K562 (cell line): Measurements from ENCODE around the gene INSR. TPM values are rescaled to one million over a fixed set of nuclear protein-coding genes. Genes with fewer than 3 reads are reported as not detected.

Source experiments
- ATAC-seq: fragments of 200-7000 bp; cut with Tn5 transposase; 3 replicates; pipeline ENCODE4 v1.9.1; 2020; ENCODE audit warnings: moderate library complexity
- BruUV-seq: library from RNA; stranded (reverse); fragments of 400-500 nt; replicated peaks from 2 replicates; lab custom pipeline; 2021; lab: Mats Ljungman, UMichigan
- CTCF ChIA-PET: fragments of 300-600 bp; formaldehyde crosslinking; extraction: SDS; loops from one replicate; lab custom pipeline; 2021; ENCODE audit warnings: low intra/inter-chr PET ratio; lab: Yijun Ruan, JAX
- POLR2A ChIA-PET: fragments of 300-600, 350-650 bp; sonication (Branson Sonifier 250); formaldehyde crosslinking; extraction: SDS; loops from one replicate; lab custom pipeline; 2021; ENCODE audit warnings: antibody characterized with exemption, inconsistent platforms; lab: Yijun Ruan, JAX
- DNase-seq, 4 experiments: peaks; one replicate each; pipeline versions ENCODE4 v3.0.0 to v3.0.0-alpha.2; 2011 to 2018; ENCODE audit warnings: low spot score in 3 of 4, mixed read lengths in 3 of 4; ENCODE audit errors: extremely low read depth in 1 of 4
- FAIRE-seq: peaks from 2 replicates; lab custom pipeline; 2011; peaks lifted over from hg19 to GRCh38; lab: Jason Lieb, UNC
- H2AFZ ChIP-seq: 2 replicates; pipeline ENCODE4 v1.6.0; 2011; ENCODE audit warnings: low read depth, low read length, control low read depth, inconsistent platforms
- H3K27ac ChIP-seq: fragments of 200-600 bp; 3 replicates; pipeline ENCODE4 v1.8.0; 2011; ENCODE audit warnings: low read depth, mild to moderate bottlenecking, control low read depth, inconsistent platforms, low read length, moderate library complexity, mixed read lengths; ENCODE audit errors: extremely low read depth
- H3K27me3 ChIP-seq, 2 experiments: fragments of 300-600 bp in 1 of 2; 2 replicates in 1 of 2; 3 replicates in 1 of 2; pipeline versions ENCODE4 v1.6.0 to v1.8.0; 2011; ENCODE audit warnings: inconsistent platforms in 2 of 2, low read length in 2 of 2, mild to moderate bottlenecking in 1 of 2, mixed read lengths in 1 of 2, moderate library complexity in 1 of 2; ENCODE audit not compliant: control insufficient read depth in 2 of 2, insufficient read depth in 2 of 2
- H3K36me3 ChIP-seq: fragments of 300-600 bp; 3 replicates; pipeline ENCODE4 v1.8.0; 2011; ENCODE audit warnings: mild to moderate bottlenecking, low read length, inconsistent platforms; ENCODE audit not compliant: control insufficient read depth, insufficient read depth
- H3K4me1 ChIP-seq, 2 experiments: fragments of 200-600 bp in 1 of 2; replicated peaks in 1 of 2; 2 replicates in 1 of 2; 3 replicates in 1 of 2; pipeline versions ENCODE4 v1.5.1 to v1.8.0; 2011; ENCODE audit warnings: inconsistent platforms in 2 of 2, low read length in 2 of 2, mild to moderate bottlenecking in 1 of 2, mixed read lengths in 1 of 2, moderate library complexity in 1 of 2; ENCODE audit not compliant: control insufficient read depth in 2 of 2, insufficient read depth in 2 of 2
- H3K4me2 ChIP-seq: 2 replicates; pipeline ENCODE4 v1.6.1; 2011; ENCODE audit warnings: low read length, control low read depth, inconsistent platforms, mixed read lengths; ENCODE audit not compliant: insufficient read depth
- H3K4me3 ChIP-seq: fragments of 200-600 bp; sonication (generic), shearing (Covaris generic); 2 replicates; pipeline ENCODE4 v1.5.1; 2016; ENCODE audit warnings: control low read depth, inconsistent platforms
- H3K79me2 ChIP-seq: fragments of 200-600 bp; 3 replicates; pipeline ENCODE4 v1.8.0; 2011; ENCODE audit warnings: low read length, inconsistent platforms; ENCODE audit not compliant: control insufficient read depth, insufficient read depth
- H3K9ac ChIP-seq, 2 experiments: 2 replicates each; pipeline versions ENCODE4 v1.6.0 to v1.6.1; 2011; ENCODE audit warnings: low read depth in 2 of 2, low read length in 2 of 2, control low read depth in 1 of 2, inconsistent platforms in 1 of 2, mild to moderate bottlenecking in 1 of 2, mixed read lengths in 1 of 2; ENCODE audit not compliant: insufficient read depth in 1 of 2
- H3K9me1 ChIP-seq: one replicate; pipeline ENCODE4 v1.6.0; 2011; ENCODE audit warnings: inconsistent platforms, mild to moderate bottlenecking, low read length, moderate library complexity; ENCODE audit not compliant: control insufficient read depth, insufficient read depth
- H3K9me3 ChIP-seq: replicated peaks from 2 replicates; pipeline ENCODE4 v1.5.1; 2011; ENCODE audit warnings: low read depth, low read length, inconsistent platforms; ENCODE audit not compliant: control insufficient read depth, insufficient read depth
- H4K20me1 ChIP-seq: replicated peaks from 2 replicates; pipeline ENCODE4 v1.6.1; 2011; ENCODE audit warnings: low read length, inconsistent platforms, mixed read lengths; ENCODE audit not compliant: control insufficient read depth, insufficient read depth
- CHD2 ChIP-seq: IDR thresholded peaks from 2 replicates; pipeline ENCODE4 v1.6.1; 2011; ENCODE audit warnings: low read depth, low read length
- ESRRA ChIP-seq: fragments of 450-650 bp; IDR thresholded peaks from 2 replicates; pipeline ENCODE4 v1.6.1; 2014; ENCODE audit warnings: low read depth, mild to moderate bottlenecking, moderate library complexity, borderline replicate concordance
- HDAC3 ChIP-seq: fragments of 450-650 bp; IDR thresholded peaks from 2 replicates; pipeline ENCODE4 v1.6.1; 2018; ENCODE audit warnings: borderline replicate concordance, mild to moderate bottlenecking, moderate library complexity; ENCODE audit not compliant: partially characterized antibody
- JUN ChIP-seq, 2 experiments: sonication (generic) in 1 of 2; formaldehyde crosslinking in 1 of 2; IDR thresholded peaks; 2 replicates each; pipeline versions ENCODE4 v1.6.1 to v1.8.0; 2012 to 2022; ENCODE audit warnings: borderline replicate concordance in 2 of 2, mild to moderate bottlenecking in 2 of 2, improper control_type of control experiment in 1 of 2, low read depth in 1 of 2, low read length in 1 of 2, missing genetic modification reagents in 1 of 2
- MEF2A ChIP-seq: IDR thresholded peaks from 2 replicates; pipeline ENCODE4 v1.6.1; 2011; ENCODE audit warnings: low read depth, mild to moderate bottlenecking, low read length, moderate library complexity; ENCODE audit not compliant: control insufficient read depth
- TAL1 ChIP-seq: fragments of 450-650 bp; IDR thresholded peaks from 2 replicates; pipeline ENCODE4 v1.6.1; 2016; ENCODE audit warnings: mild to moderate bottlenecking
- ZNF507 ChIP-seq: conservative IDR thresholded peaks from 2 replicates; pipeline ENCODE4 v1.6.1; 2017; ENCODE audit warnings: missing genetic modification characterization, missing compliant biosample characterization
- WGBS: fragments of 100-300 bp; shearing (Covaris generic); methylation state at CpG from one replicate; pipeline ENCODE4 v1.1.6; 2016; ENCODE audit warnings: low coverage, mixed read lengths; ENCODE audit not compliant: insufficient coverage; ENCODE audit errors: missing lambda C conversion rate; 5-methylcytosine and 5-hydroxymethylcytosine counted together
- in situ Hi-C: fragments of 300-500 bp; cut with MboI; formaldehyde crosslinking; loops from 4 replicates; pipeline ENCODE4 v1.15.0; 2018; ENCODE audit warnings: inconsistent platforms, mixed read lengths
- intact Hi-C: fragments of 100-400 bp; cut with micrococcal nuclease; formaldehyde crosslinking; loops from 2 replicates; pipeline ENCODE4 v1.14.2; 2022
- polyA plus RNA-seq, 8 experiments: library from polyadenylated mRNA; depleted of rRNA in 4 of 8; stranded (reverse) in 5 of 8; unstranded in 3 of 8; fragments of >200 nt; fragmentation: Nextera tagmentation in 2 of 8; fragmentation: Illumina TruSeq in 1 of 8; extraction: Ambion mirVana in 2 of 8; extraction: Trizol in 1 of 8; gene quantifications; 2 replicates each; pipeline versions ENCODE4 v1.2.1 to v1.2.3, GENCODE V29; 2011 to 2014; ENCODE audit warnings: inconsistent platforms in 1 of 8, missing spikeins in 1 of 8
- total RNA-seq, 7 experiments: library from RNA; depleted of rRNA in 6 of 7; stranded (reverse); fragments of >200 nt in 6 of 7; fragmentation: Illumina TruSeq in 2 of 7; extraction: Trizol in 2 of 7; gene quantifications; 2 replicates each; pipeline versions ENCODE4 v1.2.1 to v1.2.3, GENCODE V29; 2011 to 2021; ENCODE audit warnings: low replicate concordance in 1 of 7
- TF ChIP-seq, protein P1 (sequence below): fragments of 250-450 bp; sonication (Bioruptor Pico); IDR thresholded peaks from 2 replicates; pipeline ENCODE4 v1.5.0; 2020; ENCODE audit warnings: mild to moderate bottlenecking, borderline replicate concordance
- TF ChIP-seq, protein P2 (sequence below): fragments of 250-450 bp; sonication (Bioruptor Pico); IDR thresholded peaks from 2 replicates; pipeline ENCODE4 v1.5.0; 2021

The INSR gene
- total and polyA plus RNA-seq, 9 of the 15 experiments (the other 6 are each of a cell fraction or from before 2014, with no cell fraction given), result 0.04 to 0.88 (median 0.41) TPM

DNA sequence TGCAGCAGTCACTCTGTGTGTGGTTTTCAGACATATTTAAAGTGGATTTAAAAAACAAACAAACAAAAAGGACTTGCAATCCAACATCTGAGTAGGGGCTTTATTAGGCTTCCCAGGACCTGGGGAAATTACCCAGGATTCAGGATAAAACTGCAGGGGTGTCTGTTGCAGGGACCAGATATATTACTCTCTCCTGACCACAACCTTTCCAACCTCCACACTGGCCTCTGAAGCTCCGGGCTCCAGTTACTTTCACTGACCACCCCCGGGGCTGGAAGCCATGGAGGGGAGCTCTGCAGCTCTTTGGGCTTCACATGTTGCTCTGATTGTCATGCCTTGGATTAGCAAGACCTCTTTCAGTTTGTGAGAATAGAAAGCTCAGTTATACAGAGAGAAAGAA is 75.2 kb downstream of the INSR start:
- Histone ChIP-seq H3K4me2 (no peak overlapping the region), H3K9ac (no peak overlapping the region), H3K36me3 (no peaks in the 10 kb centered on the region), H3K27ac (no peak overlapping the region), H3K4me3 (no peak overlapping the region), H4K20me1 (no peaks in the 10 kb centered on the region), H3K4me1 (no peaks in the 10 kb centered on the region), H3K27me3 (peaks cover 2 to 11% of the 10 kb centered on the region in 2 experiments; a peak in 2 of 5 replicates), H2AFZ (no peak overlapping the region), H3K9me1 (no peaks in the 10 kb centered on the region), H3K9me3 (no peaks in the 10 kb centered on the region), H3K79me2 (no peaks in the 10 kb centered on the region)
- FAIRE-seq (no peak), DNase-seq (no peak), ATAC-seq (no peak)
- intact Hi-C loops, result no loop called here
- CTCF ChIA-PET, result no interaction called here
- 0% methylated on average over 2 of the region's 2 CpGs for WGBS
- BruUV-seq, result no TSS peak
- in situ Hi-C loops, result no loop called here
- POLR2A ChIA-PET, result no interaction called here
- TF ChIP-seq, protein P1, sequence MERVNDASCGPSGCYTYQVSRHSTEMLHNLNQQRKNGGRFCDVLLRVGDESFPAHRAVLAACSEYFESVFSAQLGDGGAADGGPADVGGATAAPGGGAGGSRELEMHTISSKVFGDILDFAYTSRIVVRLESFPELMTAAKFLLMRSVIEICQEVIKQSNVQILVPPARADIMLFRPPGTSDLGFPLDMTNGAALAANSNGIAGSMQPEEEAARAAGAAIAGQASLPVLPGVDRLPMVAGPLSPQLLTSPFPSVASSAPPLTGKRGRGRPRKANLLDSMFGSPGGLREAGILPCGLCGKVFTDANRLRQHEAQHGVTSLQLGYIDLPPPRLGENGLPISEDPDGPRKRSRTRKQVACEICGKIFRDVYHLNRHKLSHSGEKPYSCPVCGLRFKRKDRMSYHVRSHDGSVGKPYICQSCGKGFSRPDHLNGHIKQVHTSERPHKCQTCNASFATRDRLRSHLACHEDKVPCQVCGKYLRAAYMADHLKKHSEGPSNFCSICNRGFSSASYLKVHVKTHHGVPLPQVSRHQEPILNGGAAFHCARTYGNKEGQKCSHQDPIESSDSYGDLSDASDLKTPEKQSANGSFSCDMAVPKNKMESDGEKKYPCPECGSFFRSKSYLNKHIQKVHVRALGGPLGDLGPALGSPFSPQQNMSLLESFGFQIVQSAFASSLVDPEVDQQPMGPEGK (CRISPR knock-in tag), result no peak
- TF ChIP-seq, protein P2, sequence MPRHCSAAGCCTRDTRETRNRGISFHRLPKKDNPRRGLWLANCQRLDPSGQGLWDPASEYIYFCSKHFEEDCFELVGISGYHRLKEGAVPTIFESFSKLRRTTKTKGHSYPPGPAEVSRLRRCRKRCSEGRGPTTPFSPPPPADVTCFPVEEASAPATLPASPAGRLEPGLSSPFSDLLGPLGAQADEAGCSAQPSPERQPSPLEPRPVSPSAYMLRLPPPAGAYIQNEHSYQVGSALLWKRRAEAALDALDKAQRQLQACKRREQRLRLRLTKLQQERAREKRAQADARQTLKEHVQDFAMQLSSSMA (CRISPR knock-in tag), result no peak
- TF ChIP-seq TAL1 (no peak), CHD2 (no peak), JUN (IDR thresholded peaks at IDR 0.05; ENCODE audit: borderline replicate concordance, low read depth, low read length) (no peak), JUN (CRISPR knock-in tag; IDR thresholded peaks at IDR 0.05; ENCODE audit: borderline replicate concordance) (no peak), ZNF507 (tag) (no peak), HDAC3 (no peak), ESRRA (no peak), MEF2A (no peak)
